ENCODE measurements around the gene KIF17.

DNA sequence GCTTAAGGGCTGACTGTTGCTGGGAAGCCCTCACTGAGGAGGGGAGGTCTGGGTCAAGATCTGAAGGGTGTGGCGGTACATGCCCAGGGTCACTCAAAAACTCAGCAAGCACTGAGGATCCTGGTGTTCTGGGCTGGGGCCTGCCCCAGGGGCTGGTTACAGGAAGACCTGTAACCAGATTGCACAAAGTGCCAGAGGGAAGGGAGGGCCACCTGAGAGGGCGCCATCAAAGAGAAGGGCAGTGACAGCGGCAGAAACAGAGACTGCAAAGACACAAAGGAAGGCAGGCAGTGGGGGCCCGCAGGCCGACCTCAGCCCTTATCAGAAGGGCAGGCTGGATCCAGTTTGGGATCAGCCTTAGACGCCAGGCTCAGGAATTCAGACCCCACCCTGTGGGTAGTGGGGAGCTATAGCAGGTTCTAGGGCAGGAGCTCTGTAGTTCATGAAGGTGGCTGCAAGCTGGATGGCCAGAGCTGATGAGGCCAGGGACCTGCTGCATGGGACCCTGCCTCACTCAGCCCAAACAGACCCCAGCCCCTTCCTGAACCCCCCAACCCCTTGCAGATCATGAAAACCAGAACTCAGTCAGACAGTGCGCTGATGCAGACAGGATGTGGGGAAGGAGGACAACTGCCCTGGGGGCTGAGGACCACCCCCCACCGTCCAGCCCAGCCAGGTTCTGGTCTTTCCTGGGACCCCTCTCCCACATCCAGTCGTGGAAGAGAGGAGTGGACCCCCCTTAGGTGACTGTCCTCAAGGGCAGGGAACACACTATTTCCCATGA lies 10.8 kb upstream of the KIF17 start:
- TF ChIP-seq, protein P1, sequence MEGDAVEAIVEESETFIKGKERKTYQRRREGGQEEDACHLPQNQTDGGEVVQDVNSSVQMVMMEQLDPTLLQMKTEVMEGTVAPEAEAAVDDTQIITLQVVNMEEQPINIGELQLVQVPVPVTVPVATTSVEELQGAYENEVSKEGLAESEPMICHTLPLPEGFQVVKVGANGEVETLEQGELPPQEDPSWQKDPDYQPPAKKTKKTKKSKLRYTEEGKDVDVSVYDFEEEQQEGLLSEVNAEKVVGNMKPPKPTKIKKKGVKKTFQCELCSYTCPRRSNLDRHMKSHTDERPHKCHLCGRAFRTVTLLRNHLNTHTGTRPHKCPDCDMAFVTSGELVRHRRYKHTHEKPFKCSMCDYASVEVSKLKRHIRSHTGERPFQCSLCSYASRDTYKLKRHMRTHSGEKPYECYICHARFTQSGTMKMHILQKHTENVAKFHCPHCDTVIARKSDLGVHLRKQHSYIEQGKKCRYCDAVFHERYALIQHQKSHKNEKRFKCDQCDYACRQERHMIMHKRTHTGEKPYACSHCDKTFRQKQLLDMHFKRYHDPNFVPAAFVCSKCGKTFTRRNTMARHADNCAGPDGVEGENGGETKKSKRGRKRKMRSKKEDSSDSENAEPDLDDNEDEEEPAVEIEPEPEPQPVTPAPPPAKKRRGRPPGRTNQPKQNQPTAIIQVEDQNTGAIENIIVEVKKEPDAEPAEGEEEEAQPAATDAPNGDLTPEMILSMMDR (IDR thresholded peaks at IDR 0.05), result no peak
- TF ChIP-seq POLR2A (IDR thresholded peaks at IDR 0.05), result no peak
